ENCODE data around the gene SOWAHA.
A peak's percentile ranks its signal among the peaks of the same experiment; 100 is the strongest.

SOWAHA gene

GRCh38 chr5:132865668-132866341 lies 52.7 kb downstream of the SOWAHA start:
- H3K9me3 ChIP-seq = no peaks in the 10 kb centered on the region
- peak overlapping the region; percentile 91 for H3K27ac ChIP-seq
- peak overlapping the region; percentile 89 for H3K4me3 ChIP-seq
- peaks cover 21% of the 10 kb centered on the region; the same call in 1 of the 2 replicates for H4K20me1 ChIP-seq
- H3K27me3 ChIP-seq = no peaks in the 10 kb centered on the region
- H3K36me3 ChIP-seq = peaks cover 35% of the 10 kb centered on the region
- H3K4me1 ChIP-seq = peaks cover 26% of the 10 kb centered on the region
- no peak for TF ChIP-seq Cebpa-rat (IDR thresholded peaks at IDR 0.05)
- peak overlapping the region; percentile 94 for H3K9ac ChIP-seq
- peak overlapping the region; percentile 86 for H3K4me2 ChIP-seq

Data from BLaER1 (cell line).